ENCODE data around the gene SH3RF3.

SH3RF3 gene

DNA sequence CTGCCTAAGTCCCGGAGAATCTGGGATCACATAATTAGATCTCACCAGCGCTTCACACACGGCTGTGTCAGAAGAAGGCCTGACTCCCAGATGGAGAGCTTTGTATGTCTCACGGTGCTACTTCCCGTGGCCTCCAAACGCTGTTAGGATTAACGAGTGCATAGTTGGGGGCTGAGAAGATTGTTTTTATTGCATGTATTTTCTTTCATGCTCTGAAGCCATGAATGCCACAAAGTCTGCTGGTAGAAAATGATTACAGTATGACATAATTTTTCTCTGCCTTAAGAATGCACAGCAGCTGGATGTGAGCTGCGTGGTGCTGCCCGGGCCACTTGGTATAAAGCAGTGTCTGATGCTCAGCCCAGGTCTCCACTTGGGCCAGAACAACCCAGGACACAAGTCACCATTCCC, 318.3 kb downstream of the SH3RF3 start:
- no peak for DNase-seq

DNA sequence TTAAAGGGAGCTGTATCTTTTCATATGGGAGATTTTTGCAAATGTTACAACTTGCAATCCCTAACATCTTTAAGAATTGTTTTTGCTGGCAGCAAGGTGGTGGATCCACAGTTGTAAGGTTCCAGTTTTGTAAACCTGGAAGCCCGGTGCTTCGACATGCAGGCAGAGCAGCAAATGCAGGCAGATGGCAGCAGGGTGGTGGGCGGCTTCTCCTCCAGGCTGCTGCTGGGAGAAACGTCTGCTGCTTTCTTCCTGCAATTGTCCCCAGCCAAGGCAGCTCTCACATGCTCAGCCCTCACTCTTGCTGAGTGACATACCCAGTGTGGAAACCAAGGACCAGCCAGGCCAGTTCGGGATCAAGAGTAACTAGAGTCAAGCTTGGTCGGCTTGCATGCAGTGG, 318.8 kb downstream of the SH3RF3 start:
- DNase-seq = no peak

DNA sequence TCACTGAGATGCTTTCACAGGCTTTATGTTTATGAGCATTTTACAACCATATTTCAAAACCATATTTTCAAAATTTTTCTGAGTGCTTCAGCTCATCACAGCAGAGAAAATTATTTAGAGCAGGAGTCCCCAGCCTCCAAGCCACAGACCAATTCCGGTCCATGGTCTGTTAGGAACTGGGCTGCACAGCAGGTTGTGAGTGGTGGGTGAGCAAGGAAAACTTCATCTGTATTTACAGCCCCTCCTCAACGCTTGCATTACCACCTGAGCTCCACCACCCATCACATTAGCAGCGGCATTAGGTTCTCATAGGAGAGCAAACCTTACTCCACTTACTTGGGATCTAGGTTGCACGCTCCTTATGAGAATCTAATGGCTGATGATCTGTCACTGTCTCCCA, 319.2 kb downstream of the SH3RF3 start:
- DNase-seq = no peak

DNA sequence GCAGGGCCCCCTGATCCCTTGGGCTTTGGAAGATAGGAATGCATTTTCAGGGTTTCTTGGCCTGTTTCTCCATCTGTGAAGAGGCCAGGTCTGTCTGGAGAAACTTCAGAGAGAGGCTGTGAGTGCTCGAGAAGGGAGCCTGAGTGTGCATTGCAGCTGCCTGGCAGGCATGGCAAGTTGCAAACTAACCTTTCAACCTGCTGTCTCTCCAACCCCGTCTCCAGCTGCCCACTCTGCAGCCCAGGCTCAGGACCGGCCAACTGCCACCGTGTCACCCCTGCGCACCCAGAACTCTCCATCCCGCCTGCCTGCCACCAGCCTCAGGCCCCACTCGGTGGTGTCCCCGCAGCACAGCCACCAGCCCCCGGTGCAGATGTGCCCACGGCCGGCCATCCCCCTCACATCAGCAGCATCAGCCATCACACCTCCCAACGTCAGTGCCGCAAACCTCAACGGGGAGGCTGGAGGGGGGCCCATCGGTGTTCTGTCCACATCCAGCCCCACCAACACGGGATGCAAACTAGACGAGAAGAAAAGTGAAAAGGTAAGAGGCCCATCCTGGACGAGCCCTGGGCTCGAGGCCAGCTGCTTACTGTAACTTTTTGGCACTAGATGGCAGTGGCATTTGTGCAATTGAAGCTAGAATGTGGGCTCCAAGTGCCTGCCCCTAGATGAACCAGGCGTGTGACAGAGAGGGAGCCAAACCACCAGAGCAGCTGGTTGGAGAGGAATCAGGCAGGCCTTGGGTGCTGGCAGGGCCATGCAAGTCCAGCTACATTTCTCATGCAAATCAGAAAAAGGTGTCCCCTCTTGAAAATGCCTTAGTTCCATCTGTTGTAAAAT, 320.2 kb downstream of the SH3RF3 start:
- DNase-seq = no peak

DNA sequence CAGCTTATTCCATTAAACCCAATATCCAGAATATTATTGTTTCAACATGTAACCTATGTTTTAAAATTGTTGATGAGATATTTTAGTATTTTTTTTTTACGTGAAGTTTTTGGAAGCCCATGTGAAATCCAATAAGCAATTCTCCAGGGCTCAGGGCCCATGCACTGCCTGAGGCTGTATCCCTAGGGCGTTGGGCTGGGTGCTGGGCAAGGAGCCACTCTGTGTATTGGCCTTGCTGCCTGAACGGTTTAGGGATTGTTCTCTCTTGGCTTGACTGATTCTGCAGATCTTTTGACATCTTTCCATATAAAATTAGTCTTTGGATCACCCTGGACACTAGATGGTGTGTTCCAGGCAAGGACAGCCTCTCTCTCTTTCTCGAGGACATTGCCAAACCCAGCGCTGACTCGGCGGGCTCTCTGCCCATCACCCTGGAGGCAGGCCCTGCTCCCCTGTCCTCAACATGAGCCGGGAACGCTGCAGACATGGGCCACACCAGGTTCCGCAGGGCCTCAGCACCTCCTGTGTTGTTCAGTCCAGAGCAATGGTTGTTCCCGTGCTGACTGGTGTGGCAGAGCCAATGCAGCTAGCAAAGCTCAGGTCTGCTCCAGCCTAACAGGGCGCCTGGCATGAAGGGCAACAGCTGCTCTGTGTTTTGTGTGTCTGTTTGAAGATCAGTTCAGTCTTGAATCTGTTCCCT, 321.7 kb downstream of the SH3RF3 start:
- no peak for DNase-seq

DNA sequence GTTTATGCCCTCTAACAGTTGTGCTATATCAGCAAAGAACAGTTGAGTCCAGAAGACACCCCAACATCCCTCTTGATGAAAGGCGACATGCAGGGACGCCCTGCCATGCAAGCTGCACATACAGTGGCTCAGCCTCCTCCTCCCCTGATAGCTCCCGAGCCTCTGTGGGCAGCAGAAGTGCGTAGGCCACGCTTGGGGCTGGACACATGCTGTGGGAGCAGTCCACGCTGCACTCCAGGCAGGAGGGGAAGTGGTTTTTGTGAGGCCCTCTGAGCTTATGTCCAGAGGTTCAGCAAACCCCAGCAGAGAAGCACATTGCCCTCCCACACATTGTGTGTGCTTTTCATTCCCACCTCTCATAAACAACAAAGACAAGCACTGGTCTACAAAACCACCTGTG, 322.7 kb downstream of the SH3RF3 start:
- no peak for DNase-seq

DNA sequence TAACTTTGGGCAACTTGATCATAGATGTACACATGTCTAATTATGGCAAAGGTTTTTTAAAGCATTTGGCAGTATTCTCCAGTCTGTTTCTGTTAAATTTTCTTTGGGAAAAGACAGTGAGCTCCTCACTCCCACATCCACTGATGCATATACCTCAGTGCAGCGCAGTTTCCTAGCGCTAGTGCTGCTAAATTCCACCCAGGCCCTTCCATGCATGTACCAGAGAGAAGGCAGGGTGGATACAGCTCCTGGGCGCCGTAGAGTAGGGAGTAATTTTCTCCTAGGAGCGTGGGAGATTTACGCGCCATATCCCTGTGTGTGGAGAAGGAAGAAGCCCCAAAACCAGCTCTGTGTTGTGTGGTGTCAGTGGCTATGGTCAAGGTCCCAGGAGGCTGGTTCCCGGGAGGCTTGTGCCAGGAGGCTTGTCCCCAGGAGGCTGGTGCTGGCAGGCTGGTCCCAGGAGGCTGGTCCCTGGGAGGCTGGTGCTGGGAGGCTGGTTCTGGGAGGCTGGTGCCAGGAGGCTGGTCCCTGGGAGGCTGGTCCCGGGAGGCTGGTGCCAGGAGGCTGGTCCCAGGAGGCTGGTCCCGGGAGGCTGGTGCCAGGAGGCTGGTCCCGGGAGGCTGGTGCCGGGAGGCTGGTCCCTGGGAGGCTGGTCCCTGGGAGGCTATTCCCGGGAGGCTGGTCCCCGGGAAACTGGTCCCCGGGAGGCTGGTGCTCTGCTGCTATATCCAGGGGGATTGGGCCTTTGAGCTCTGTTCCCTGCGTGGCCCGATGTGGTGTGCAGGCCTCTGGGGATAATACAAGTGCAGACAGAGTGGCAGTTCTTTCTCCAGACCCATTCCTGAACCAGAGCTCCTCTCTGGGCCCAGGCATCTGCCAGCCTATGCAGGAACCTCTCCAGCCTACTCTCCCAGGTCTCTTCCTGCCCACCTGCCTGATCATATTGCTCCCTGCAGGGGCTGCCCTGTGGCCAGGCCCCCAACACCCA, 323.6 kb downstream of the SH3RF3 start:
- DNase-seq = no peak

DNA sequence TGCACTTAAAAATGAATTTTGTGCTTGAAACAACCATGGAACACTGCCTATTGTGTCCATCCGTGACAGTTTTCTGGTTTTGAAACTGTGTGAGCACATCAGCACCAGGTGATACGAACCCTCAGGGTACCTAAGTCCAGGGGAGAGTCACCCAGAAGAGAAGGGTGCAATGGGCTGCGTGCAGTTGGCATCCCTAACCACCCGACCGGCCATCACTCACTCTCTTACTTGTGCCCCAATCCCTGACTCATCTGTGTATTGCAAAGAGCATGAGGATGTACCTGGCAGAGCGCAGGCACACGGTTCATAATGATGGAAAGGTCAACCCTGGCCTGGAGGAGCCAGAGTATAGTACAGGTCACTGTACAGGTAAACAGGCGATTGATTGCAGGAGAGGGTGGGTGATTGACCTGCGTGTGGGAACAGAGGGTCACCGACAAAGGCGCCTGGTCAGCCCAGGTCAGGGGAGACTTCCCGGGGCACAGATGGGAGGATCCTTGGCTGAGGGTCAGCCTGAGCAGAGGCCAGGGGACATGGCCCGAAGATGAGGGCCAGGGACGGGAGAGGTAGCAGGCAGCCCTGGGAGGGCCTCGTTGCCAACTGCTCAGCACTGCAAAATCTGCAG, 324.5 kb downstream of the SH3RF3 start:
- no peak for DNase-seq

DNA sequence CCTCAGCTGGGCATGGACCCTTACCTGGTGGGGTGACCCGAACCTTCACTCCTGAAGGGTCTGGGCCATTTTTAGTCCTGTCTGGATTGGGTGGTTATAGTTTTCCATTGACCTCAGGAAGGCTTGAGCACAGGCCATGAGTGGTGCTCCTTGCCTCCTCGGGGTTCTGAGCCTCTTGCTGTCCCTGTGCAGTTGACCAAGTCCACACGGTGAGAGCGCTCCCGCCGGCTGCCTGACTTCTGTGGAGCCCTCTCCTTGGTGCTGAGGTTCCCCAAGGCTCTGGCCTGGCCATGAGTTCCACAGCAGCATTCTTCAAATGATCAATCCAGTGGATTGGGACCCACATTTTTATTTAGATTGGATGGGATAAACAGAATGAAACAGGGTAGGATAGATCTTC, 325.3 kb downstream of the SH3RF3 start:
- no peak for DNase-seq

DNA sequence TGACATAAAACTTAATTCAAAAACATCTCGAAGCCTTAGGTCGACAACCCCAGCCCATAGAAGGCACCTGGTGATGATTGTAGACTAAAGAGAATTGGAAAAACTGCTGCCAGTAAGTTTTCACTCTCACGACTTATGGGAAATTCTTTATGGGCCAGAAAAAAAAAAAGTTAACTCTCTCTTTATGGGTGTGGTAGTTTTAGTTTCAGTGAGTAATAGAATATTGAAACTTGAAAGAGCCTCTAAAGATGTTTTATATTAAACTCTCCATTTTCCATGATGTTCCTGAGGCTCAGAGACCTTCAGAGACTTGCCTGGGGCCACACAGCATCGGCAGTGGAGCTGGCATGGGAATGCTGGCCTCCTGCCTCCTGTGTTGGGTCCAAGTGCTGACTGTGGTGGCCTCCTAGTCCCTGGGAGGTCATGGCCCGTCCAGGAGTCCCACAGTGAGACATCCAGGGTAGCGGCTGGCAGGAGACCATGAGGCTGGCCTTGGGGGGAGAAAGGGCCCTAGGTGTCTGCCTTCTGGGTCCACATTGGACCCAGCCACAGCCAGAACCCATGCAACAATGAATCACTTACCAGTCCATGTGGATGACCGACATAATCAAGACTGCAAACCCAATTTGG, 325.9 kb downstream of the SH3RF3 start:
- no peak for DNase-seq

DNA sequence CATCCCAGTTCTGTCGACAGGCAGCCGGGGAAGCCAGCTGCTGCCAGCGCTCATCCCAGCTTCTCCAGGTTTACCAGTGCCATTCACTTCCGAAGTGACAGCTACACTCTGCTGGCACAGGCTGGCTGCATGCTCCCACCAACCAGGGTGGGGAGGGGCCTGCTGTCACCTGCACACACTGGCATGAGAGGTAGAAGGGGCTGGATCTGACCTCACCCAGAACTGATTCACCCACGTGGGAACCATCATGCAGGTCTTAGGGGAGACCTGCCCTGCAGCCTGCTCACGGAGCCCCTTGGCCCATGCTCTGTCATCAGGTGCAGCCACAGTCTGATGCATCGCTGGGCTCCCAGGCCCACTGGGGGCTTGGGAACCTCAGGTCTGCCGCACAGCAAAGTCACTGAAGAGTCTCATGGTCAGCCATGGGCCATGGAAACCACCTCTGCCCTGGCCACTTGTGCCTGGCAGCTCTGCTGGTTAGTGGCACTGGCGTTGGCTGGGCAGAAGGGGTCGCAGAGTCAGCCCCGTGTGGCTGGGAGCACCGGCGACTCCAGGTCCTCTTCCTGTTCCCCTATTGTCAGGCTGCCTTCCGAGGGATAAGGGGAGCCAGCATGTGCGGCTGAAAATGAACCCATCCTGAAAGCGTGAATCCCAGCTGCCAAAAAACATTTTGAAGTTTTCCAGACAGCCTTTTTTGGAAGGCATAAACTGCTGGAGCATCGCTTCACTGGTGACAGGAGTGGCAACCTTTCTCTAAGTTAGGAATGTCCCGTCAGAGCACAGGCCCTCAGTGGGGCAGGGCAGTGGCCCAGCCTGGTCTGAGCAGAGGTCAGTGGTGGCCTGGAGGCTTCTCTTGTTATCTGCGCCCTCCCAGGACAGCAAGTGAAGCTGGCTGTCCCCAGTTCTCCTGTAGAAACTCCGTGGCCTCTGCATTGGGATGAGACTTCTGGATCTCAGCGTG, 327.0 kb downstream of the SH3RF3 start:
- no peak for DNase-seq

DNA sequence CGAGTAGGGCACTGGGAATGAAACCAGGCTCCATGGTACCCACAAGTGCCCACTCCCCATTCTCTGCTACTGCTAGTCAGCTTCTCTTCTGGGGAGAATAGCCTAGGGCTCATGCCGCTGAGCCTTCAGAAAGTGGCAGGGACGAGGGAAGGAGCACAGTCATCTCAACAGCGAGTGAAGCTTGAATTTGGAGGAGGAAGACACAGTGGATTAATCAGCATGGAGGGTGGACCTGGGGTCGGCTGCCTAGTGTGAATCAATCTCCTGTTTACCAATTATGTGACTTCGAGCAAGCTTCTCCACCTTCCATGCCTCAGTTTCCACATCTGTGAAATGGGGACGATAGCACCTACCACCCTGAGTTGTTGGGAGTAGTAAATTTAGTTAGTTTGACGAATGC, 327.8 kb downstream of the SH3RF3 start:
- no peak for DNase-seq

DNA sequence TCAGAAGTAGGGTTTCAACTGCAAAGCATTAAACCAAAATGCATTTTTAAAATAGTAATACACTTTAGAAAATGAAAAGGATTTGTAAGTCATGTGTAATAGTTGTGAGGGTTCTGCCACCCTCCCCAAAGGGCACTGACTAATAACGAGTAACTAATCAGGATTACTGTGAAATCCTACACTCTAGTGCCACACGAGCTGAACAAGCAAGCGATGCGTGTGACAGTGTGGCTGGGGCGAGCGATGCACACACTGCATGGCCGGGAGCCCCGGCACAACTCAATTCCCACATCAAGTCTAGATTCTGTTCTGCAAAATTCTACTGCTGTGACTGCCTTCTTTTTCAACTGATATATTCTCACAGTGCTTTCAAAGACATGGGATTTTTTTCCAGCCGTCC, 328.4 kb downstream of the SH3RF3 start:
- DNase-seq = no peak

DNA sequence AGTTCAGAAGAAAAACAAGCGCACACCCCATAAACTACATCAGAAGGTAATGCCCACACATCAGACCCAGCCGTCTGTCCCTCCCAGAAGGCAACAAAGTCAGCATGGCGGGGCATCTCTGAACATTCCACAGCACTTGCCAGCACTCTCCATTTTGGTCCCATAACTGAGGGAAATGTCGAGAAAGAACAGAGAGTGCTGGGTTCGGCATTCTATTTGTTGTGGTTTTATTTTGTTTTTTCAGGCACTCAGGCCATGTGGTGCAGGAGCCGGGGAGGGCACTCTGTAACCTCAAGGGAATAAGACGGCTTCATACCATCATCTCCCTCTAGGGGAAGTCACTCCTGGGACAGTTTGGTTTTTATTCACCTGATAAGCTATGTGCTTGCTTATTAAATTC, 328.8 kb downstream of the SH3RF3 start:
- DNase-seq = no peak

DNA sequence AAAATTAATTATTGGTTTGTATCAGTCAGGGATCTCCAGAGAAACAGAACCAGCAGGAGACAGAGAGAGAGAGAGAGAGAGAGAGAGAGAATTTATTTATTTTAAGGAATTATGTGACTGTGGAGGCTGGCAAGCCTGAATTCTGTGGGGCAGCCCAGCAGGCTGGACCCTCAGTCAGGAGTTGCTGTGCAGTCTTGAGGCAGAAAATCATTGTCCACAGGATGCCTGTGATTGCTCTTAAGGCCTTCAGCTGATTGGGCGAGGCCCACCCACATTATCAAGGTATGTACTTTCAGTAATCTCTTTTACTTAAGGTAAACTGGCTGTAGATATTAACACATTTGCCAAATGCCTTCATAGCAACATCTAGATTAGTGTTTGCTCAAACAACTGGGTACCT, 329.5 kb downstream of the SH3RF3 start:
- no peak for DNase-seq

DNA sequence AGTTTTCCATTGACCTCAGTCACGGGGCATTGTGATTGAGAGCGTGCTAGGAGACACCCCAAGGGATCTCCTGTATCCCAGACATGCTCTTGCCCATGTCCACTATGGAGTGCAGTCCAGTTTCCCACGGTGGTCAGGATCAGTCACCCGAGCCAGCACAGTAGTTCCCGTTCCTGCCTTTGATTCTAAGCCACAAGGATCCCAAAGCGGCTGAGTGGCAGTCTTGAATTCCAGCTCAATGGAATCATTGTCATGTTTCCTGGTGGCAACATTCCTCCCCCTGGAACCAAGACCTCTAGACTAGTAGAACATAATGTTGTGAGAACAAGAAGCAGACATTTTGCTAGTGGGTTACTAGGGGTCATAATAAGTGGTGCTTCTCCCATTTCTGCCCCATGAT, 330.5 kb downstream of the SH3RF3 start:
- no peak for DNase-seq

DNA sequence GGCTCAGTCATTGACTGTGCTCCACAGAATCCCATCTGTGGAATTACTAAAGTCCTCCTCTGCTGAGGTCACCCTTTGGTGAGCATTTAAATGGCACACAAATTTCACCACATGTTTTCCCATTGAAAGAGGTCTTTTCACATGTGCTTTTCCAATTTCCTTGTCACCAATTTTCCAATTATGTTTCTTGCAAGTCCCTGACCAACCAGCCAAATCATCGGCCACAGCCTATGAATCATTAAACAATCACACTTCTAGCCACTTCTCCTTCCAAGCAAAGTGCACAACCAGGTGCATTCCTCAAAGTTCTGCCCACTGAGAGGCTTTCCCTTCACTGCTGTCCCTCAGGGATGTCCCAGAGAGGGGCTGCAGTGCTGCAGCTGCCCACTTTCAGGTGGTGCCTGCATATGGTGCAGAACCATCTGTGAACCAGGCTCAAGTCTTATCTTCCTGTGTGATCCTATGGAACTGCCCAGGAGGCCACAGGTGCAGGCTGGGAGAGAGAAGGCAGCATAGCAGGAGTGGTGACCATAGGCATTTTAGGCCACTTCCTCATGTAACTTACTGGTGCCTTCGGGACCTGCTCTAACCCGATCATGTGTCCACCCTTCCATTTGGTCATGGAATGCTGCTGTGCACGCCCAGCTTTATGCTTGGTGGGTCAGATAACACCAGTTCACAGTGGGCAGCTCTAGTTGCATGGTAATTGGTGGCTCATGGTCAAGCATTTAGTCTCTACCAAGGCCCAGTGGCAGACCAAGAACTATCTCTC, 331.7 kb downstream of the SH3RF3 start:
- no peak for DNase-seq

DNA sequence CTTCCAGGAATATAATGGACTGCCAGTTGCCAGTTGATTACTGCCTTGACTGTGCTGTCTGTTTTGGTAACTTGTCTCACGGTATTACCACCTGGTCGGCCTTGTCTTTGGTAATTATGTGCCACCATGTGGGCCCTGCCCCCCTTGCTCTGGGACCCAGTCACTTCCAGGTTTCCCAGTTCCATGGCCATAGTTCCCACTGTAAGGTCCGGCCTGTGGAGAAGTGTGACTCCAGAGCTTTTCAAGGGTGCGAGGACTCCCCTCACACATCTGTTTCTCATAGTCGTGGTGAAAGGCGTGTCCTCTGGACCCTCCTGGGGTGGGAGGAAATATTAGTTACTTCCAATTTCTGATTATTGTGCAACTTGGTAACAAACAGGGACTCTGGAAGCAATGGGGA, 334.2 kb downstream of the SH3RF3 start:
- no peak for DNase-seq

DNA sequence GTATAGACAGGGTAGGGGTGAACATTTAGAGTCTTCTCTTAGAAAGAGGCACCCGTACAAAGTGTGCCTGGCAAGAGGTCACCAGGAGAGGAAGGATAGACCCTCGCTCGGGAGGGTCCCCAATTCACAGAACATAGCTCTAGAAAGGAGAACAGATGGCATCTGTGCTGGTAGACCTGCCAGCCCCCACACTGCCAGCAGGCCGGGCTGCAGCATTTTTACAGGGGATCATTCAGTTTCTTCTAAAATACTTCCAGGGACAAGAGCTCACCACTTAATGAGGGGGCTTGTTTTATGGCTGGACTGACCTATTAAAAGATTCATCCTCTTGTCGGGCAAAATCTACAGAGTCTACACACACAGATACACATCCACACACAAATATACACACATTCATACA, 334.9 kb downstream of the SH3RF3 start:
- no peak for DNase-seq

Measured in activated CD4-positive, alpha-beta T cell treated with anti-CD3 and anti-CD28 coated beads, Interleukin-2, amount 50 U/mL, for 1 hour (primary cell).